ENCODE measurements around the gene CABP2.
"Not testable (repeated sequence)": the region's sequence is repeated elsewhere in the genome, so short reads cannot be mapped to it uniquely, and the experiment has no call there.

The CABP2 gene

DNA sequence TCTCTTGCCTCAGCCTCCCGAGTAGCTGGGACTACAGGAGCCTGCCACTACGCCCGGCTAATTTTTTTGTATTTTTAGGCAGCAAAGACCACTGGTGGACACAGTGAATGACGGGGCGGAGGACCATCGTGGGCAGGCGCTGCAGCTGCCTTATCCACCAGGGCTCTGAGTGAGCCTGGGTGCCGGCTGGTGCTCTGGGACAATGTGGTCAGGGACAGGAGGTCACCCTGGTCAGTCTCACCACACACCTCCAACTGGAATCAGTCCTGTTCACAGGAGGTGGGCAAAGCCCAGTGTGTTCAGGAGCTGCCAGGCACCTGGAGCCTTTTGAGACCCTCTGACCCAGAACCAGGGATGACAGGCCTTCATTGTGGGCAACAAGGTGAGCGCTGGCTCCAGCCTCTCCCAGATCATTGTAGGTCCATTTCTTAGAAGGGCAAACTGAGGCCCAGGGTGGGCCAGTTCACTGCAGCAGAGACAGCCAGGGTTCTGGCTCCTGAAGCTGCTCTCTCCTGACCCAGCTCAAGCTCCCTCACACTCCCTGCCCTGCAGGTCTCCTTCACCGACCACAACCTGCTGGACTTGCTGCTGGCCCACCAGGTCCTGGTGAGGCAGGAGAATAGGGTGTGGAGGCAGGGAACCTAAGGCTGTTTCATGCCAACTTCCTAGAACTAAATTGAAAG is 15.7 kb upstream of the CABP2 start:
- DNase-seq: no peak

DNA sequence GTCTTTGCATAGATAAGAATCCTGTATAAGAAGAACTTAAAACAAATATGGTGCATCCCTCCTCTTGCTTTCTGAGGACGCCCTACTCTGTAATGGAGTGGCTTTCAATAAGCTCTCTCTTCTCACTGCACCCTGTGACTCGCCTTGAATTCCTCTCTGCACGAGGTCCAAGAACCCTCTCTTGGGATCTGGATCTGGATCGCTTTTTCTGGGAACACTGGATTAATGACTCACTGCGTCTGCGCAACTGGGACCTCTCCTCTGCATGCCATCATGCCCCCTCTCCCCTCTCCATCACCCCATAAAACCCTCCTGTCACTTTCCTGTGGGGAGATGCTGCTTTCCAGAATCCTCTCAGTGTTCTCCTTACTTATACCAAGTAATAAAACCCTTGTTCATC is 15.1 kb upstream of the CABP2 start:
- no peak for DNase-seq

DNA sequence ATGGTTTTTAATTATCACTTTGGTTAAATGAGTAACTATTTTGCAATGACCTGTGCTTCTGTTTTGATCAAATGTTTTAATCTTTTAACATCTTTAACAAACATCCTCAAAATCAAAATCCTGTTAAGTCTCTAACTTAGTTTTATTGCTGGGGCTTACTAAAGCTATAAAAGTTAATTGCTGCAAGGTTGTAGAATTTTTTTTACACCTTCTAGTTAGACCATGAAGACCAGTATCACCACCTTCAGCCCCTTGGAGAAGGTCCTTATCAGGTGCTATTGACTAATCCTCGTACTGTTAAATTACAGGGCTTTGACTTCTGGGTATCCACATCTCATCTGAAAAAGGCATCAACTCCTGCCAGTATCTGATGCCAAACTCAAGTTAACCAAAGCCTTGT is 12.3 kb upstream of the CABP2 start:
- no peak for DNase-seq

DNA sequence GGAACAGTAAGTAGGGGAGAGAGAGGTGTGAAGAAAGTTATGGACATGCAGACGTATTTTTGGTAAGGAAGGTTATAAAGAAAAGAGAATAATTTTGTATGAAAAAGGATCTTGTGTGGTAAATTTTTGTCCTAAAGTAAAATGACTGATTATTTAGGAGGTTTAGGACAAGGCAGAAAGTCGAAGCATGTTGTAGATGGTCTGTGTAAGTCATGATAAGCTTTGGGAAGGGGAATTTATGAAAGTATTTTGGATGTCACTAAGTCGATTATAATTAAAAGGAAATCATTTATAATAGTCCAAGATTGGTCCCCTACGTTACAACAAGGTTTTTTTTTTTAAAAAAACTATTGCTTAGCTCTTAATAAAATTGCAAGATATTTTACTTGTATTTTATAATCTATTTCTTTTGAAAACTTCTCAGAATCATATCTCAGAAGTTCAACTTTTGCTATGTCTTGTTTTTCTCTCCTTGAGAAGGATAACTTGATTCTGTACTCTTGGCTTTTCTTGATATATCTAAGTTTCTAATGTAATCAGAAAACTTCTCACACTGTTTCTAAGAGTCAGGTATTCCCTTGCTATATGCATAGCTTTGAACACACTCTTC is 10.9 kb upstream of the CABP2 start:
- DNase-seq: no peak

DNA sequence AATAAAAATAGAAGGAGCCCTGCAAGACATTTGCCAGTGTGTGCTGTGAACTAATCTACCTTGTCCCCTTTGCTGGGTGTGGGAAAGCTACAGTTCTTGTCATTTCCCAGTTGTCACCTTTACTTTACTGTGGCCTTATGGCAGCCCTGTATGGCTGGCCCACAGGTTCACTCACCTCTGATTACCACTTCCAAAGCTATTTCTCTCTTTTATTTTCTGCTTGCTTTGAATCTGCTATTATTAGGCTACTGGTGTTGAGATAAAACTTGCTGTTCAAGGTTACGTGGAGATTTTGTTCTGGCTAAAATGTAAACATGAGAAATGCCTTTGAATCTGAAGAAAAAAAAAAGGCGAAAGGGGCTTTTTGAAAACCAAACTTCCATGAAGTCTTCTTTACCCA is 9.6 kb upstream of the CABP2 start:
- DNase-seq: no peak

DNA sequence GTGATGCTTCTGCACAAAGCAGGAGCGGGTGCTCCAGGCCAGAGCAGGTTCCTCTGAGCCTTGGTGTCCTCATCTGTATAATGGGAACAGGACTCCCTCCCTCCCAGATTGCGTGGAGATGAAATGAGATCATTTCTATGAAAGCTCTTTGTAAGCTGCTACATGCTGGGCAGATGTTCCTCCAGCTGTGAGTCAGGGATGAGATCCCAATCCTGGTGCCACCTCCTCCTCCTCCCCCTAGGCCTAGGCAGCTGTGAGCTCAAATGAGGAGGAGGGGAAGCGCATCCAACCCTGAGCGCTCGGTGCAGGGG is 7.0 kb upstream of the CABP2 start:
- no peak for DNase-seq

DNA sequence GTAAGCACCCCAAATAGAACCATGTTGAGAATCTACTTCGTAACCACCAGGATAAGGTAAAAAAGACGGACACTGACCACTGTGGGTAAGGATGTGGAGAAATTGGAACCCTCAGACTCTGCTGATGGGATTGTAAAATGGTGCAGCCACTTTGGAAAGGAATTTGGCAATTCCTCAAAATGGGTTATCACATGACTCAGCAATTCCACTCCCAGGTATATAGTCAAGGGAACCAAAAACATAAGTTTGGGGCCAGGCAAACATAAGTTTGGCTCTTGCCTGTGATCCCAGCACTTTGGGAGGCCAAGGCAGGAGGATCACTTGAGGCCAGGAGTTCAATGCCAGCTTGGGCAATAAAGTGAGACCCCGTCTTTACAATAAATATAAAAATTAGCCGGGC is 5.1 kb upstream of the CABP2 start:
- no peak for DNase-seq

DNA sequence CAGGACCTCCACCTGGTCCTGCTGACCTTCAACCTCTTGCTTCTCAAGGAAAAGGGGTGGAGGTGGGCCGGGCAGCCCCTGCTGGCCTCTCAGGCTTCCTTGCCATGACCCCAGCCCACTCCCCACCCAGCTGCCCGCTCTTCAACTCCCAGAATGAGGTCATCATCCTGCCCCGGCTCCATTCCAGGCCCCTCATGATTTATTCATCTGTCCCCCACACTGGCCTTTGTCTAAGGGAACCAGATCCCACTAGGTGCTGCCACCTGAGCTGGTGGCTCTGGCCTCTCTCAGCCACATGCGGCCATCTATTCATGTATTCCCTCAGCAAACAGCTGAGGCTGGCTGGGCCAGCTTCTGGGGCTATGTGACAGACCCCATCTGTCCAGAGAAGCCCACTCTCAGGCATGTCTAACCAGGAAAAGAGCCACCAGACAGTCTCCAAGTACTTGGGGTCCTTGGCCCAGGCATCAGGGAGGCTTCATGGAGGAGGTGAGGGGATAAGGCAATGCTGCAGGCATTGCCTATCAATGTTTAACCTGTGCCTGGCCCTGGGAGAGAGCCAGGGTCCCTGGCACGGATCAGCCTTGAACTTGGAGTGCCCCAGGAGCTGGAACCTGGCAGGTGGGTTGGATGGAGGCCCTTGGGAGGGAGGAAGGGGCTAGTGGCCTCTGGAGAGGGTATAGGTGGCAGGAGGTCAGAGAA is 2.2 kb upstream of the CABP2 start:
- DNase-seq: no peak

DNA sequence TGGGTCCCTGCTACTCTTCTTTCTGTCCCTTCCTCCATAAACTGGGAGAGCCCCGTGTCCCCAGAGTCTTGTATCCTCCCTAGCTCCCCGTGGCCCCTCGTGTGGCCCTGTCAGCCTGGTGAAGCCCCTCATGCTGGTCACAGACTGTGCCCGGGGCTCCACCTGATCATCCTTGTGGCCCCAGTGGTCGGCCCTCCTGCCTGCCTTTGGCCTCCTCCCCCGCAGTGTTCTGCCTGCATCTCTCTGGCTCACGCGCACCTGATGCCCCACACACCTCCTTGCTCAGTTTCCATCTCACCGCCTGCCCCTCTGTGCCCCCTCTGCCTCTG is 1.2 kb upstream of the CABP2 start:
- DNase-seq: no peak

DNA sequence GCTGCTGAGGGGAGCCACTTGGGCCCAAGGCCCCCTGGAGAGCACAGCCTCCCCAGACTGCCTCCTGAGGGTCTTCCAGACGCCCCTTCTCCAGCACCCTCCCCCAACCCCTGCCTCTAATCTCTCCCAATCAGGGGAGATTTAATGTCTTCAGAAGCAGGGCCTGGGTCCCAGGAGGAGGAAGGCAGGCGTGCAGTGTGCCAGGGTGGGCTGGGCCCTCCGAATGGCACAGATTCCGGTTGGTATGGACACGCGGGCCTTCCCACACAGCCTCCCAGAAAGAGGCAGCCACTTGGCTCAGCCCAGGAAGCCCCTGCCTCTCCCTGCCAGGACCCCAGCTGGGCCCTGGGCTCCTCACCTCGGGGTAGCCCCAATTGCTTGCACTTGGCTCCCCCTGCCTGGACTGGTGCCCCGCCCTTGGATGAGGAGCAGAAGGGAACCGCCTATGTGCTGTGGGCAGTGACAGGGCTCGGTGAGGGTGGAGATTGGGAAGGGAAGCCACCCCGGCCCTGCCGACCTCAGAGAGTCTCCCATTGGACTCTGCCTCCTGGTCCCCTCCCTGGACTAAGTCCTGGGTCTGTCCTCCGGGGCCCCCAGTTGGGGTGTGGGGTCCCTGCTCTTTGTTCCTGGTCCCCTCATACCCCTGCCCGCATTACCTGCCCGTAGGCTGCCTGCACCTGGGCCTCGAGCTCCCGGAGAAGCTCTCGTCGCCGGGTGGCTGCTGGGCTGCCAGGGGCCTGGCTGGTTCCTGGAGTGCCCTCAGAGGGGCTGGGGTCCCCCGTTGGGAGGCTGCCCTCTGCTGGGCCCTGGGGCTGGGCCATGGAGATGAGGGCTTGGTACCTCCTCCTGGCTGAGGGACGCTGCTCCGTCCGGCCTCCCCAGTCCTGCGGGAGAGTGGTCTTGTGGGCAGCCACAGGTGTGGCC is 572 bp upstream of the CABP2 start:
- no peak for DNase-seq

DNA sequence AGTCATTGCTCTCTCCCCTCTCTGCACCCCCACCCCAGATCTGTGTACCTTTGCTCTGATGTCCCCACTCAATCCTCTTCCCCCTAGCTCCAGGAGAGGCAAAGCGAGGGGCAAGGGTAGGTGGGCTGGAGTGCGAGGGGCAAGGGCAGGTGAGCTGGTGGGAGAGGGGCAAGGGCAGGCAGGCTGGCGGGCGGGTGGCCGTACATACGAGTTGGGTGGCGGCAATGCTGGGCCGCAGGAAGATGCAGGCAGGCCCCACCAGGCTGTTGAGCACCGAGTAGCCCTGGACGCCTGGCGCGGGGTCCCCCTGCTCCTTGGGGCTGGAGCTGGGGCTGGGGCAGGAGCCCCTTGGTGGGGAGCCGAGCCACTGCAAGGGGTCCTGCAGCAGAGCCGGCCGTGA is 908 bp downstream of the CABP2 start:
- DNase-seq: no peak

DNA sequence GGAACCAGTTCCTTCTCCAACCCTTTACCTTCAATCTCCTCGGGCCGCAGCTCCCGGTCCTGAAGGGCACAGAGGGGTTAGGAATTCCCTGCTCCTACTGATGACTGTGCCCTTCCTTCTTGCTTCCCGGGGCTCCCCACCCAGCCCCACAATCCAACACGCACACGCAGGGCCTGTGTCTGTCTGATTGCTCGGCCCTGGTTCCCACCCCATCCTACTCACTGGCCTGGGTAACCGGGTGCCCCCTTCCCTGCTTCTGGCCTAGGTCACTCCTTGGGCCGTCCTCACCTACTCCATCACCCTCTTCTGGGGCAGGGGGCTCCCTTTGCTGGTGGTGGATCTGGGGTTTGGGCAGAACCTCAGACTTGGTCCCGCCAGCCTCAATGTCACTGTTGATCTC is 1.3 kb downstream of the CABP2 start:
- no peak for DNase-seq

DNA sequence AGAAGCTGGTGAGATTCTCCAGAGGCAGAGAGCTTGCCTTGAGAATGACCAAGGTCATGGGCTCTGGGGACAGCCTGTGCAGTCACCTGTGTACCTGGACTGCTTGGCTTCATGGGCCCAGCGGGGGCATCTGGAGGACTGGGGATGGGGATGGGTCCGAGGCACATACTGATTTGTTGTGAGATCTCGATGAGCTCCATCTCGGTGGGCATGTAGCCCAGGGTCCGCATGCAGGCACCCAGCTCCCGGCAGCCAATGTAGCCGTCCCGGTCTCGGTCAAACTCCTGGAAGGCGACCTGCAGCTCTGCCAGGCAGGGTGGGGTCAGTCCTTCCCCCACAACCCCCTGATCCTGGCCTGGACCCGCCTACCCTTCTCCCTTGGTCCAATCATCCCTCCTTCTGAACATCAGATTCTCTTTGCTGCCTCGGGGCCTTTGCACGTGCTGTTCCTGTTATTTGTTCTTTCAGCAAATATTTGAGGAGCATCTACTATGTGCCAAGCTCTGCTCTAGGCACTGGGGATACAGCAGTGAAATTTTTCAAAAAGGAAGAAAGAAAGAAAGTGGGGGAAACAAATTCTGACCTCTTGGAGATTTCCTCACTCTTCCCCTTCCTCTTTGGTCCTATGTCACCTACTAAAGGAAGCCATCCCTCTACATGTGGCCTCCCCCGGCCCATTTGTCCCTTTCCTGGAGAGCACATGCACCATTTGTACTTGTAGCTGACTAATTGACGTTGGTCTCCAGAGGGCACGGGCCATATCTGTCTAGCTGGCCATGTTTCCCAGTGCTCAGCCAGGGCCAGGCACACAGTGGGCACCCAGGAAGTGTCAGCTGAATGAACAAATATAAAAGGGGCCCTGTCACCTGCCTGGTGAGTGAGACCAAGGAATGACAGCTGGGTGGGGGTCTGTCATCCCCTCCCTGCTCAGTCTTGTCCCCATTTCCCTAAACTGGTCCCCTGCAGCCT is 2.1 kb downstream of the CABP2 start:
- no peak for DNase-seq

DNA sequence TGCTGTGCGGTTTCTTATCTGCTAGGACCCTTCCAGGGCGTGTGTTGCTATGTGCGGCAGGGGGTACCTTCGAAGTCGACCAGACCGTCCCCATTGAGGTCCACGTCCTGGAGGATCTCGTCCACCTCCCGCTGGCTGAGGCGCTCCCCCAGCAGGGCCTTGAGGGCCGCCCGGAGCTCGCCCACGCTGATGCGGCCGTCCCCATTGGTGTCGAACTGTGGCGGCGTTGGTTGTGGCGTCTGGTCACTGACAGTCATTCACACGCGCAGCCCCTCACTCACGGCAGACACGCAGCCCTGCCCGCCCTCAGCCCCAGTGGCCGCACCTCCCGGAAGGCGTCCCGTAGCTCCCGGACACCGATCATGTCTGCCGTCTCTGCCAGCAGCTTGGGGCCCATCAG is 3.5 kb downstream of the CABP2 start:
- no peak for DNase-seq

DNA sequence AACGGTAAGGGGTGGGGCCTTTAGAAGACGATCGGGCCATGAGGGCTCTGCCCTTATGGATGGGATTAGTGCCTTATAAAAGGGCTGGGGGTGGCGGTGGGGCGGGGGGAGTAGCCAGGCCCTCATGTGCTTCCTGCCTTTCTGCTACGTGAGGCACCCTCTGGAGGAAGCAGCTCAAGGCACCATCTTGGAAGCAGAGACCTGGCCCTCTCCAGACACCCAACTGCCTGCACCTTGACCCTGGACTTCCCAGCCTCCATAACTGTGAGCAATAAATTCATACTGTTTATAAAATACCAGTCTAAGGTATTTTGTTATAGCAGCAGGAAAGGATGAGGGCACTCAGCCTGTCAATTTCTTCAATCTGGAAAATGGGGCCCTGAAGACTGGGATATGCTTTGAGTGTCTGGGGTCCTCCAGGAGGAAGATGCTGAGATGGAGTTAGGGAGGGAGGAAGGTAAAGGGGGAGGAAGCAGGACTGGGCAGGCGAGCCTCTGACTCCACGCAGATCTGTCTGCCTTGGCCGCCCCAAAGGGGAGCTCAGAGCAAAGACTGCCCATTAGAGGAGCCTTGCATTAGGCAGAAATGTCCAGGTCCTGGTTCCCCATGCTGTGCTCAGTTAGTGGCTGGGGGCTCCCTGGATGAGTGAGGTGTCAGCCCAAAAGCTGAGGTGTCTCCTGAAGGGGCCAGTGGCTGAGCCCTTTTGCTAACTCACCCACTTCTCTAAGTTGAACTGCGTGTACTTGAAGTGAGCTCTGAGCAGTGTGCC is 5.3 kb downstream of the CABP2 start:
- no peak for DNase-seq

DNA sequence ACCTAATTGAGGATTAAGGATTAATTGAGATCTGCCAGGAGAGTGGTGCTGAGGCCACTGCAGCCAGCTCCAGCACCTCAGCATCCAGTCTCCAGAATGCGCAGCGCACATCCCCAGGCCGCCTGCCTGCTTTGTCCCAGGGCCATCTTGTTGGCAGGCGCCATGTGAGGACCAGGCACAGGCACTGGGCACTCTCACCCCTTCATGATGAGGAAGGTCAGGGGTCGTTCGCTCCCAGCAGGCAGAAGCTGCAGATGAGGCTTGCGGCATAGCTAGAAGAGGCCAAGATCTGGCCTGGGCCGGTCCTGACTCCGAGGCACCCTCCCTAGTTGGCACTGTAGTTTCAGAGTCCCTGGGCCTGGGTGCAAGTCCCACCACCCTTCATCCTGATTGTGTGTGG is 6.4 kb downstream of the CABP2 start:
- DNase-seq: no peak

DNA sequence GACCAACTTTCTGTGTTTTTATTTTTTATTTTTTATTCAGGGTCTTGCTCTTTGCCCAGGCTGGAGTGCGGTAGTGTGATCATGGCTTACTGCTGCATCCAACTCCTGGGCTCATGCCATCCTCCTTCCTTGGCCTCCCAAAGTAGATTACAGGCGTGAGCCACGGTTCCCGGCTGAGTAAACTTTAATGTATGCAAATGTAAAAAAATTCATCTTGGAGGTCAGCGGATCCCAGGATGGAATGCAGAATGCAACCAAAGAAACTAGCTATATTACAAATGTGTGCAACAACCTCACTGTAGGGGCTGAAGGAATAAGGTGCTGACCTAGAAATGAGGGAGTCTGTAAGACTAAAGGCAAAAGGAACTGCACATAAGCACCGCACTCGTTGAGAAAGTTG is 9.1 kb downstream of the CABP2 start:
- no peak for DNase-seq

DNA sequence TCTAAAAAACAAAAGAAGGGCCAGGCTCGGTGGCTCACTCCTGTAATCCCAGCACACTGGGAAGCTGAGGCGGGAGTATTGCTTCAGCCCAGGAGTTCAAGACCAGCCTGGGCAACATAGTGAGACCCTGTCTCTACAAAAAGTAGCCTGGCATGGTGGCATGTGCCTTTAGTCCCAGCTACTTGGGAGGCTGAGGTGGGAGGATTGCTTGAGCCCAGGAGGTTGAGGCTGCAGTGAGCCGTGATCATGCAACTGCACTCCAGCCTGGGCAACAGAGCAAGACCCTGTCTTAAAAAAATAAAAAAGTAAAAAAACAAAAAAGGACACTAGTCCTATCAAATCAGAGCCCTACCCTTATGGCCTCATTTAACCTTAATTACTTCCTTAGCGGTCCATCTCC is 11.7 kb downstream of the CABP2 start:
- not testable (repeated sequence) for DNase-seq

DNA sequence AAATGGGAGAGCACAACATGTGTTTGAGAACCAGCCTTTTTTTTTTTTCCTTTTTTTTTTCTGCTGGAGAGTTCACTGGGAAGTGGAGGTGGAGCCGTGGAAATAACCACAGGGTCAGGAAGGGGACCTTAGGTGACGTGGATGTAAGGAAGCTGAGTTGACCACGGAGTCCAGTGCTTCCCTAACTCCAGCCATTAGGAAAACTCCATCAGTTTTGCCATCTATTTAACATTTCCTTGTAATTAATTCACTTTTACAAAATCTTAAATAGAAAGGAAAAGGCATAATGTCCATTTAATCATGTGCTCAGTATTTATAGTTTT is 13.3 kb downstream of the CABP2 start:
- DNase-seq: no peak

DNA sequence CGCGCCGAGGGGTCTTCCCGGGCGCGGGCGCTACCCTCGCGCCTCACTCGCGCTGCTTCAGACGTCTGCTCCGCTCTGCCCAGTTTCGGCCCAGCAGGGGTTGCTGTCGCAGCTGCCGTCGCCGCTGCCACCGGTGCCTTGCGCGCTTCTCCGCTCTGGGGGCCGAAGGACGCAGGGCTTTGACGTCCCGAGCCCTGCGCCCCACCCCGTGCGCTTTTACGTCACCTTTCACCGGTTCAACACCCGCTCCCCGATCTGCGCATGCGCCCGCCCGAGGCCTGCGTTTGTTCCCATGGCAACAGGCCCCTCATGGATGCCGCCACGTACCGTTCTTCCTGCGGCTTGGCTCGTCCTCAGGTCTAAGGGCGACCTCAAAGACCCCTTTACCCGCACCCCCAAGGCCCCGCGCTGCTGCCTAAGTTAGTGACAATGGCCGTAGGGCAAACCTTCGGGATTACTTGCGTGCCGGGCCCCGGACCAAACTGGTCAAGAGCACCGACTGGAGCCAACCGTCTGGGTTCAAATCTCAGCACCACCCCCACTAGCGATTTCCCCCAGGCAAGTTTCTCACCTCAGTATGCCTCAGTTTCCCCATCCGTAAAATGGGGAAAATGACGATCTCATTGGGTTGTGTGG is 14.6 kb downstream of the CABP2 start:
- peak; percentile 99 for DNase-seq

DNA sequence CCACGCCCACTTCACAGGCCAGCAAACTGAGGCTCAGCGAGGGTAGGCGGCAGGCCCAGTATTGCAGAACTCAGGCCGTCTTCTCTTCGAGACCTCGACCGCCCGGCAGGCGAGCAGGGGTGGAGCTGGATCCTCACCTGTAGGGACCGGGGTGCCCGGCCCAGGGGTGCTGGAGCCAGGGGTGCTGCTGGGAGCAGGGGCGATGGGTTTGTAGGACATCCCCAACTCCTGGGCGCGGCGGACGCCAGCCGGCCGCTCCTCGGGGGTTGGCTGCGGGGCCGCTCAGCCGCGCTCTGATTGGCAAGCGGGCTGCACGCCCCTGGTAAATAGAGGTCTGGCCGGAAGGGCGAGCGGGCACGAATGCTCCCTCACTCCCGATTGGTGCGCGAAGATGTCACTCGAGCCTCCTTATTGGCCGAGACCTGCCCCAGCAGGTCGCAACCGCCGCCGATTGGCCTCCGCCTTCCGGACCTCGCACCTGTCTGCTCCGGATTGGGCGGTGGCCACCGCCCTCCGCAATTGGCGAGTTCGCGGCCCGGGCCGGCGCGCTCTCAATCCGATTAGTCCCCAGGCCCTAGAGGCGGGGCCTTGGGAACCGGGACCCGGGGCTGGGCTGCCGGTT is 15.3 kb downstream of the CABP2 start, which contains the start of gene CDK2AP2:
Gene CDK2AP2, minus strand, starts transcription at position 299 of the 622 bp plus-strand sequence. Its CDS starts 80 bp downstream, at position 219.
- DNase-seq: peak; percentile 98

All from activated gamma-delta T cell treated with Interleukin-2 at 50 U/mL for 16 hours (primary cell).